A673 (cell line): ENCODE measurements around the gene CTNNA3. TPM values are rescaled to one million over a fixed set of nuclear protein-coding genes. Genes with fewer than 3 reads are reported as not detected.

Source experiments
- BruUV-seq: library from RNA; stranded (reverse); fragments of 400-500 nt; replicated peaks from 2 replicates; lab custom pipeline; 2021; lab: Mats Ljungman, UMichigan
- CTCF ChIA-PET: fragments of 300-600 bp; sonication (Branson Sonifier 250); formaldehyde crosslinking; loops from one replicate; lab custom pipeline; 2022; ENCODE audit warnings: antibody characterized with exemption; lab: Charles Lee
- POLR2A ChIA-PET: fragments of 300-600 bp; sonication (Branson Sonifier 250); formaldehyde crosslinking; loops from one replicate; lab custom pipeline; 2022; ENCODE audit warnings: antibody characterized with exemption; ENCODE audit not compliant: low non-redundant PET; lab: Charles Lee
- DNase-seq: peaks from one replicate; pipeline ENCODE4 v3.0.0-alpha.2; 2015; ENCODE audit warnings: low spot score
- H3K27ac ChIP-seq: fragments of 200-600 bp; sonication (generic); 2 replicates; pipeline ENCODE4 v1.5.1; 2016; ENCODE audit warnings: mixed run types, low read depth, mild to moderate bottlenecking, mixed read lengths, antibody characterized with exemption, low read length; ENCODE audit not compliant: poor library complexity, severe bottlenecking
- H3K27me3 ChIP-seq: fragments of 200-600 bp; sonication (generic); replicated peaks from 2 replicates; pipeline ENCODE4 v1.6.1; 2017; ENCODE audit warnings: mixed run types, low read depth, mild to moderate bottlenecking, mixed read lengths, antibody characterized with exemption, low read length; ENCODE audit not compliant: insufficient read depth, poor library complexity
- H3K36me3 ChIP-seq: fragments of 200-600 bp; sonication (generic); 2 replicates; pipeline ENCODE4 v1.6.1; 2016; ENCODE audit warnings: mixed run types, mild to moderate bottlenecking, mixed read lengths, antibody characterized with exemption, low read length; ENCODE audit not compliant: insufficient read depth, poor library complexity, severe bottlenecking
- H3K4me1 ChIP-seq: fragments of 200-600 bp; sonication (generic); 2 replicates; pipeline ENCODE4 v1.6.1; 2017; ENCODE audit warnings: mixed run types, mild to moderate bottlenecking, mixed read lengths, antibody characterized with exemption, low read length; ENCODE audit not compliant: insufficient read depth, poor library complexity, severe bottlenecking
- H3K4me3 ChIP-seq: fragments of 200-600 bp; sonication (generic); 2 replicates; pipeline ENCODE4 v1.5.1; 2016; ENCODE audit warnings: low read depth, mixed run types, mild to moderate bottlenecking, mixed read lengths, low read length; ENCODE audit not compliant: poor library complexity, severe bottlenecking
- H3K9me3 ChIP-seq: fragments of 200-600 bp; sonication (generic); 2 replicates; pipeline ENCODE4 v1.6.1; 2016; ENCODE audit warnings: mixed run types, low read depth, mild to moderate bottlenecking, mixed read lengths, antibody characterized with exemption, low read length; ENCODE audit not compliant: poor library complexity, severe bottlenecking
- CTCF ChIP-seq: fragments of 300-800, 200-600 bp; sonication (generic); conservative IDR thresholded peaks from 2 replicates; pipeline ENCODE4 v1.5.1; 2017; ENCODE audit warnings: low read depth, mild to moderate bottlenecking, antibody characterized with exemption, low read length, moderate library complexity, mixed read lengths
- EZH2 ChIP-seq: fragments of 200-600 bp; sonication (generic); IDR thresholded peaks from 2 replicates; pipeline ENCODE4 v1.6.1; 2017; ENCODE audit warnings: borderline replicate concordance, low read depth, mild to moderate bottlenecking, mixed read lengths, antibody characterized with exemption, low read length; ENCODE audit not compliant: poor library complexity, severe bottlenecking
- intact Hi-C: fragments of 100-400 bp; cut with micrococcal nuclease; formaldehyde crosslinking; loops from one replicate; pipeline ENCODE4 v1.10.0; 2022; ENCODE audit not compliant: unreplicated experiment
- total RNA-seq: library from RNA; stranded (reverse); gene quantifications from 2 replicates; pipeline ENCODE4 v1.2.3, GENCODE V29; 2021

CTNNA3 gene
- total RNA-seq, 1 experiment from 2014 or later, result not detected

DNA sequence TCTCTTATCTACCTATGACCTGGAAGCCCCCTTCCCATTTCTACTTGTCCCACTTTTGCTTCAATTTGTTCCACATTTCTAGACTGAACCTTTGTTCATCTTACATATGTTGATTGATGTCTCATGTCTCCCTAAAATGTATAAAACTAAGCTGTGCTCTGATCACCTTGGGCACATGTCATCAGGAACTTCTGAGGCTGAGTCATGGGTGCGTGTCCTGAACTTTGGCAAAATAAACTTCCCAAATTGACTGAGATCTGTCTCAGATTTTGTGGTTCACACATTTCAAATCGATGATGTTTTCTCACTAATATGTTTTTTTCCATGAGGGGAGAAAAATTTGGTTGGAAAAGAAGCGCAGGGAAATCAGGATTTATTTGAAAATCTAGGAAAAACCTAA is 1176.4 kb downstream of the CTNNA3 start:
- DNase-seq, result no peak
- ChIA-PET CTCF (no interaction called here), POLR2A (no interaction called here)
- Histone ChIP-seq H3K27ac (no peak overlapping the region), H3K36me3 (no peaks in the 10 kb centered on the region), H3K27me3 (no peaks in the 10 kb centered on the region), H3K4me1 (no peaks in the 10 kb centered on the region), H3K9me3 (no peaks in the 10 kb centered on the region), H3K4me3 (no peak overlapping the region)
- intact Hi-C loops, result no loop called here
- TF ChIP-seq CTCF (no peak), EZH2 (no peak)
- no TSS peak for BruUV-seq

- Histone ChIP-seq H3K27ac (no peak overlapping the region), H3K4me3 (no peak overlapping the region), H3K27me3 (no peaks in the 10 kb centered on the region), H3K9me3 (no peaks in the 10 kb centered on the region), H3K4me1 (no peaks in the 10 kb centered on the region), H3K36me3 (no peaks in the 10 kb centered on the region)
- intact Hi-C loops, result no loop called here
- ChIA-PET CTCF (no interaction called here), POLR2A (no interaction called here)
- no peak for DNase-seq
- TF ChIP-seq CTCF (no peak), EZH2 (no peak)
- BruUV-seq, result no TSS peak
Observed at GRCh38 chr10:66514666-66515065, 1181.3 kb downstream of the CTNNA3 start.

DNA sequence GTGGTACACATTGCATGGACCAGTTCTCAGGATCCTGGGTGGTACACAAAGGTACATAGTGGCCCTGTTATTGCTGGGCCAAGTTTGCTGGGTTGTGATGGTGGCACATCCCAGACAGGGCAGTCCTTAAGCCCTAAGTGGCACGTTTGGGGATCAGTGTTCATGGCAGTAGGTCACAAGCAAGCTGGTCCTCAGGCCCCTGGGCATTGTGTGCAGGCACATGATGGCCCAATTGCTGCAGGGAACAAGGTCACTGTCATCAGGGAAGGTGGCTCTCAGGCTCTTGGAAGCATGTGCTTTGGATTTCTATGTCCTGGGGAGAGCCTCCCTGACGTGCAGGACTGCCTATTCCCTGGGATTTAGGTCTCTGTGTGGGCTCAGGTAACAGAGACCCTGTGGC is 1182.5 kb downstream of the CTNNA3 start:
- H3K27ac ChIP-seq, result no peak overlapping the region

More for the DNA sequence above, 1182.5 kb downstream of the CTNNA3 start:
- Histone ChIP-seq H3K27me3 (no peaks in the 10 kb centered on the region), H3K4me3 (no peak overlapping the region), H3K4me1 (no peaks in the 10 kb centered on the region), H3K9me3 (no peaks in the 10 kb centered on the region), H3K36me3 (no peaks in the 10 kb centered on the region)
- CTCF ChIA-PET, result no interaction called here
- BruUV-seq, result no TSS peak
- intact Hi-C loops, result no loop called here
- DNase-seq, result no peak
- POLR2A ChIA-PET, result no interaction called here
- TF ChIP-seq CTCF (no peak), EZH2 (no peak)
